HepG2 (cell line): Measurements from ENCODE around the gene ATP6V0A1. TPM values are rescaled to one million over a fixed set of nuclear protein-coding genes. Genes with fewer than 3 reads are reported as not detected.

Experiments used
- ADNP ChIP-seq: sonication (generic); formaldehyde crosslinking; IDR thresholded peaks from 2 replicates; pipeline ENCODE4 v1.4.0; 2020; ENCODE audit warnings: missing genetic modification reagents
- CBX2 ChIP-seq, 2 experiments: fragments of 200-600 bp in 1 of 2; sonication (generic); formaldehyde crosslinking in 1 of 2; IDR thresholded peaks; 2 replicates each; pipeline versions ENCODE4 v1.7.0 to v1.8.1; 2018 to 2022; ENCODE audit warnings: low read depth in 2 of 2, low read length in 1 of 2, mild to moderate bottlenecking in 1 of 2, missing genetic modification reagents in 1 of 2
- DNMT1 ChIP-seq: sonication (generic); formaldehyde crosslinking; IDR thresholded peaks from 2 replicates; pipeline ENCODE4 v1.5.1; 2020; ENCODE audit warnings: mild to moderate bottlenecking, missing genetic modification reagents
- HMG20A ChIP-seq: IDR thresholded peaks from 2 replicates; pipeline ENCODE4 v1.6.1; 2016; ENCODE audit warnings: borderline replicate concordance
- HNF4G ChIP-seq, 2 experiments: sonication (generic) in 1 of 2; formaldehyde crosslinking in 1 of 2; IDR thresholded peaks; 2 replicates each; pipeline versions ENCODE4 v1.4.0 to v1.6.1; 2011 to 2020; ENCODE audit warnings: borderline replicate concordance in 2 of 2, low read depth in 2 of 2, mild to moderate bottlenecking in 2 of 2, low read length in 1 of 2, missing genetic modification reagents in 1 of 2, moderate library complexity in 1 of 2
- HNRNPK ChIP-seq: fragments of 200-400 bp; formaldehyde crosslinking; IDR thresholded peaks from 2 replicates; pipeline ENCODE4 v1.6.1; 2018; ENCODE audit warnings: low read length, low read depth, moderate library complexity, mild to moderate bottlenecking; ENCODE audit not compliant: poor library complexity, severe bottlenecking
- KDM1A ChIP-seq: IDR thresholded peaks from 2 replicates; pipeline ENCODE4 v1.6.1; 2016; ENCODE audit warnings: missing compliant biosample characterization
- MTA1 ChIP-seq: sonication (generic); formaldehyde crosslinking; IDR thresholded peaks from 2 replicates; pipeline ENCODE4 v1.4.0; 2020; ENCODE audit warnings: missing genetic modification reagents, mild to moderate bottlenecking, borderline replicate concordance
- MTF1 ChIP-seq: sonication (generic); formaldehyde crosslinking; IDR thresholded peaks from 2 replicates; pipeline ENCODE4 v1.5.0; 2020; ENCODE audit warnings: missing genetic modification reagents
- NFRKB ChIP-seq: fragments of 450-650 bp; IDR thresholded peaks from 2 replicates; pipeline ENCODE4 v1.6.1; 2017
- POLR2A ChIP-seq, 2 experiments: IDR thresholded peaks; 2 replicates each; pipeline ENCODE4 v1.6.1; 2011; ENCODE audit warnings: low read depth in 2 of 2, low read length in 2 of 2, mild to moderate bottlenecking in 1 of 2, moderate library complexity in 1 of 2; ENCODE audit not compliant: insufficient read depth in 1 of 2
- SCMH1 ChIP-seq: sonication (generic); formaldehyde crosslinking; IDR thresholded peaks from 2 replicates; pipeline ENCODE4 v1.9.0; 2021; ENCODE audit warnings: missing genetic modification reagents, mild to moderate bottlenecking, borderline replicate concordance
- SP140L ChIP-seq: sonication (generic); formaldehyde crosslinking; IDR thresholded peaks from 2 replicates; pipeline ENCODE4 v1.4.0; 2020; ENCODE audit warnings: missing genetic modification reagents, borderline replicate concordance
- STAG1 ChIP-seq: sonication (generic); formaldehyde crosslinking; IDR thresholded peaks from 2 replicates; pipeline ENCODE4 v1.4.0; 2020; ENCODE audit warnings: missing genetic modification reagents
- ZNF10 ChIP-seq: sonication (generic); formaldehyde crosslinking; IDR thresholded peaks from 2 replicates; pipeline ENCODE4 v1.4.0; 2020; ENCODE audit warnings: mild to moderate bottlenecking, low read depth, missing genetic modification reagents, borderline replicate concordance
- ZNF605 ChIP-seq: sonication (generic); formaldehyde crosslinking; IDR thresholded peaks from 2 replicates; pipeline ENCODE4 v1.8.0; 2022; ENCODE audit warnings: mild to moderate bottlenecking, missing genetic modification reagents
- ZNF7 ChIP-seq: IDR thresholded peaks from 2 replicates; pipeline ENCODE4 v1.6.1; 2016; ENCODE audit warnings: missing biosample characterization, missing genetic modification reagents
- ZNF720 ChIP-seq: sonication (generic); formaldehyde crosslinking; IDR thresholded peaks from 2 replicates; pipeline ENCODE4 v1.4.0; 2020; ENCODE audit warnings: missing genetic modification reagents
- ZNF766 ChIP-seq: sonication (generic); formaldehyde crosslinking; IDR thresholded peaks from 2 replicates; pipeline ENCODE4 v1.5.0; 2020; ENCODE audit warnings: missing genetic modification reagents, borderline replicate concordance
- ZSCAN9 ChIP-seq: IDR thresholded peaks from 2 replicates; pipeline ENCODE4 v1.6.1; 2016; ENCODE audit warnings: borderline replicate concordance
- polyA plus RNA-seq, 8 experiments: library from polyadenylated mRNA; depleted of rRNA in 3 of 8; stranded (reverse) in 7 of 8; unstranded in 1 of 8; fragments of >200 nt; fragmentation: Illumina TruSeq in 4 of 8; extraction: Trizol in 4 of 8; gene quantifications; 2 replicates each; pipeline versions ENCODE4 v1.2.1 to v1.2.3, GENCODE V29; 2011 to 2016; ENCODE audit warnings: low read depth in 4 of 8, missing spikeins in 1 of 8, mixed read lengths in 1 of 8; ENCODE audit not compliant: insufficient read depth in 1 of 8
- total RNA-seq, 5 experiments: library from RNA; depleted of rRNA; stranded (reverse); fragments of >200 nt; fragmentation: Illumina TruSeq; extraction: Trizol; gene quantifications; 2 replicates each; pipeline ENCODE4 v1.2.3, GENCODE V29; 2016; ENCODE audit warnings: low read depth in 1 of 5
- TF ChIP-seq, protein P1 (sequence below): sonication (generic); formaldehyde crosslinking; IDR thresholded peaks from 2 replicates; pipeline ENCODE4 v1.4.0; 2020; ENCODE audit warnings: missing genetic modification reagents
- TF ChIP-seq, protein P2 (sequence below): sonication (generic); formaldehyde crosslinking; conservative IDR thresholded peaks from 2 replicates; pipeline ENCODE4 v1.4.0; 2020; ENCODE audit warnings: missing genetic modification reagents
- TF ChIP-seq, protein P3 (sequence below): fragments of 450-650 bp; IDR thresholded peaks from 2 replicates; pipeline ENCODE4 v1.6.1; 2016
- TF ChIP-seq, protein P4 (sequence below): sonication (generic); formaldehyde crosslinking; IDR thresholded peaks from 2 replicates; pipeline ENCODE4 v1.4.0; 2020; ENCODE audit warnings: missing genetic modification reagents

The ATP6V0A1 gene
- total and polyA plus RNA-seq, 2 of the 13 experiments (the other 11 are each of a cell fraction or from before 2014, with no cell fraction given) = 27.9 to 54.1 TPM

DNA sequence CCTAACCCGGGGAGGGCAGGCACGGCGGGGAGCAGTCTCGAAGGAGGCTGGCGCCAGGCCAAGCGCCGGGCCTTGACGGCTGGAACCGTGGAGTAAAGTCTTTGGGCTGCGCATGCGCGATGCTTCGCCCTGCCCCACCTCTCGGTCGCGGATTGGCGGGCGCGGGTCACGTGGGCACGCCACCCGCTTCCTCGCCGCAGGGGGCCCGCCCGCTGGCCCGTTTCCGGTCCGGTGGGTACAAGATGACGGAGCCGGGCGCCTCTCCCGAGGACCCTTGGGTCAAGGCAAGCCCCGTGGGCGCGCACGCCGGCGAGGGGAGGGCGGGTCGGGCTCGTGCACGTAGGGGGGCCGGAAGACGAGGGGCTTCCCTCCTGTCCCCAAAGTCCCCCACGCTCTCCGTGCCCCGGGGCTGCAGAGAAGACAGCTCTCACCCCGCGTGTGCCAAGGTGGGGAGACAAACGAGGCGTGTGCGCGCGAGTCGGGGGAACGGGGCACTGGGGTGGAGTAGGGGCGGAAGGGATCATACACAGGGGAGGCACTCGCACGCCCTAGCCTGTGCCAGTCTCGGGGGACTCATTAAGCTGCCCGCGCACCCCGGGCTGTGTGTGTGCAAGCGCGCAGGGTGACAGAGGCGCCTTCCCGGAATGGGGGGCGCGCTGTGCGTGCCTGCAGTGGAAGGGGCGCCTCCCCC, 108.3 kb downstream of the ATP6V0A1 start, which contains the start of gene MLX (continued):
- TF ChIP-seq ADNP = no peak
- TF ChIP-seq MTA1 (CRISPR knock-in tag) = peak; percentile 91
- no peak for TF ChIP-seq ZNF10 (CRISPR knock-in tag)
- TF ChIP-seq ZNF605 = peak; percentile 74; the same call in 1 of the 2 replicates
- TF ChIP-seq SCMH1 (CRISPR knock-in tag) = no peak
- TF ChIP-seq HNRNPK = peak; percentile 86
- TF ChIP-seq ZNF720 (CRISPR knock-in tag) = no peak
- TF ChIP-seq ZSCAN9 = peak; percentile 80
- TF ChIP-seq, protein P1, sequence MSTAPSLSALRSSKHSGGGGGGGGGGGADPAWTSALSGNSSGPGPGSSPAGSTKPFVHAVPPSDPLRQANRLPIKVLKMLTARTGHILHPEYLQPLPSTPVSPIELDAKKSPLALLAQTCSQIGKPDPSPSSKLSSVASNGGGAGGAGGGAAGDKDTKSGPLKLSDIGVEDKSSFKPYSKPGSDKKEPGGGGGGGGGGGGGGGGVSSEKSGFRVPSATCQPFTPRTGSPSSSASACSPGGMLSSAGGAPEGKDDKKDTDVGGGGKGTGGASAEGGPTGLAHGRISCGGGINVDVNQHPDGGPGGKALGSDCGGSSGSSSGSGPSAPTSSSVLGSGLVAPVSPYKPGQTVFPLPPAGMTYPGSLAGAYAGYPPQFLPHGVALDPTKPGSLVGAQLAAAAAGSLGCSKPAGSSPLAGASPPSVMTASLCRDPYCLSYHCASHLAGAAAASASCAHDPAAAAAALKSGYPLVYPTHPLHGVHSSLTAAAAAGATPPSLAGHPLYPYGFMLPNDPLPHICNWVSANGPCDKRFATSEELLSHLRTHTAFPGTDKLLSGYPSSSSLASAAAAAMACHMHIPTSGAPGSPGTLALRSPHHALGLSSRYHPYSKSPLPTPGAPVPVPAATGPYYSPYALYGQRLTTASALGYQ (CRISPR knock-in tag) = peak; percentile 45; the same call in 1 of the 2 replicates
- TF ChIP-seq KDM1A (CRISPR knock-in tag) = no peak
- TF ChIP-seq ZNF766 (CRISPR knock-in tag) = no peak; the same call in 1 of the 2 replicates
- TF ChIP-seq, protein P2, sequence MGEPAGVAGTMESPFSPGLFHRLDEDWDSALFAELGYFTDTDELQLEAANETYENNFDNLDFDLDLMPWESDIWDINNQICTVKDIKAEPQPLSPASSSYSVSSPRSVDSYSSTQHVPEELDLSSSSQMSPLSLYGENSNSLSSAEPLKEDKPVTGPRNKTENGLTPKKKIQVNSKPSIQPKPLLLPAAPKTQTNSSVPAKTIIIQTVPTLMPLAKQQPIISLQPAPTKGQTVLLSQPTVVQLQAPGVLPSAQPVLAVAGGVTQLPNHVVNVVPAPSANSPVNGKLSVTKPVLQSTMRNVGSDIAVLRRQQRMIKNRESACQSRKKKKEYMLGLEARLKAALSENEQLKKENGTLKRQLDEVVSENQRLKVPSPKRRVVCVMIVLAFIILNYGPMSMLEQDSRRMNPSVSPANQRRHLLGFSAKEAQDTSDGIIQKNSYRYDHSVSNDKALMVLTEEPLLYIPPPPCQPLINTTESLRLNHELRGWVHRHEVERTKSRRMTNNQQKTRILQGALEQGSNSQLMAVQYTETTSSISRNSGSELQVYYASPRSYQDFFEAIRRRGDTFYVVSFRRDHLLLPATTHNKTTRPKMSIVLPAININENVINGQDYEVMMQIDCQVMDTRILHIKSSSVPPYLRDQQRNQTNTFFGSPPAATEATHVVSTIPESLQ = 0 out of 2 replicates have a peak, but pooled peaks have one; percentile 21
- TF ChIP-seq MTF1 (CRISPR knock-in tag) = no peak
- no peak for TF ChIP-seq NFRKB
- TF ChIP-seq DNMT1 (CRISPR knock-in tag) = no peak; the same call in 1 of the 2 replicates
- TF ChIP-seq, protein P3, sequence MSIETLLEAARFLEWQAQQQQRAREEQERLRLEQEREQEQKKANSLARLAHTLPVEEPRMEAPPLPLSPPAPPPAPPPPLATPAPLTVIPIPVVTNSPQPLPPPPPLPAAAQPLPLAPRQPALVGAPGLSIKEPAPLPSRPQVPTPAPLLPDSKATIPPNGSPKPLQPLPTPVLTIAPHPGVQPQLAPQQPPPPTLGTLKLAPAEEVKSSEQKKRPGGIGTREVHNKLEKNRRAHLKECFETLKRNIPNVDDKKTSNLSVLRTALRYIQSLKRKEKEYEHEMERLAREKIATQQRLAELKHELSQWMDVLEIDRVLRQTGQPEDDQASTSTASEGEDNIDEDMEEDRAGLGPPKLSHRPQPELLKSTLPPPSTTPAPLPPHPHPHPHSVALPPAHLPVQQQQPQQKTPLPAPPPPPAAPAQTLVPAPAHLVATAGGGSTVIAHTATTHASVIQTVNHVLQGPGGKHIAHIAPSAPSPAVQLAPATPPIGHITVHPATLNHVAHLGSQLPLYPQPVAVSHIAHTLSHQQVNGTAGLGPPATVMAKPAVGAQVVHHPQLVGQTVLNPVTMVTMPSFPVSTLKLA = peak; percentile 57
- peak; percentile 53; the same call in 1 of the 2 replicates for TF ChIP-seq HNF4G (IDR thresholded peaks at IDR 0.05; ENCODE audit: borderline replicate concordance, low read depth, low read length)
- no peak; the same call in 1 of the 2 replicates for TF ChIP-seq HNF4G (CRISPR knock-in tag; IDR thresholded peaks at IDR 0.05; ENCODE audit: borderline replicate concordance, low read depth)
- no peak for TF ChIP-seq HMG20A (CRISPR knock-in tag)
- TF ChIP-seq SP140L (CRISPR knock-in tag) = no peak
- TF ChIP-seq CBX2 (IDR thresholded peaks at IDR 0.05; ENCODE audit: low read depth, low read length) = no peak
- no peak for TF ChIP-seq CBX2 (CRISPR knock-in tag; IDR thresholded peaks at IDR 0.05; ENCODE audit: low read depth)
- peak in 1 of 2 experiments; percentile 60; a peak in 2 of 4 replicates for TF ChIP-seq POLR2A (IDR thresholded peaks at IDR 0.05; ENCODE audit: insufficient read depth in 1 of 2, low read depth in 2 of 2, low read length in 2 of 2)
- TF ChIP-seq, protein P4, sequence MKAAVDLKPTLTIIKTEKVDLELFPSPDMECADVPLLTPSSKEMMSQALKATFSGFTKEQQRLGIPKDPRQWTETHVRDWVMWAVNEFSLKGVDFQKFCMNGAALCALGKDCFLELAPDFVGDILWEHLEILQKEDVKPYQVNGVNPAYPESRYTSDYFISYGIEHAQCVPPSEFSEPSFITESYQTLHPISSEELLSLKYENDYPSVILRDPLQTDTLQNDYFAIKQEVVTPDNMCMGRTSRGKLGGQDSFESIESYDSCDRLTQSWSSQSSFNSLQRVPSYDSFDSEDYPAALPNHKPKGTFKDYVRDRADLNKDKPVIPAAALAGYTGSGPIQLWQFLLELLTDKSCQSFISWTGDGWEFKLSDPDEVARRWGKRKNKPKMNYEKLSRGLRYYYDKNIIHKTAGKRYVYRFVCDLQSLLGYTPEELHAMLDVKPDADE (CRISPR knock-in tag) = 0 out of 2 replicates have a peak, but pooled peaks have one; percentile 37
- TF ChIP-seq ZNF7 (CRISPR knock-in tag) = no peak
- peak; percentile 1; the same call in 1 of the 2 replicates for TF ChIP-seq STAG1 (CRISPR knock-in tag)
